C4-2B (cell line): ENCODE results near the gene KASH5.

ENCODE experiments used
- ZFX ChIP-seq: fragments of 450-650 bp; IDR thresholded peaks from 2 replicates; pipeline ENCODE4 v1.6.1; 2017
- TF ChIP-seq, protein P1 (sequence below): fragments of 450-650 bp; conservative IDR thresholded peaks from 2 replicates; pipeline ENCODE4 v1.5.1; 2017; ENCODE audit warnings: mild to moderate bottlenecking

DNA sequence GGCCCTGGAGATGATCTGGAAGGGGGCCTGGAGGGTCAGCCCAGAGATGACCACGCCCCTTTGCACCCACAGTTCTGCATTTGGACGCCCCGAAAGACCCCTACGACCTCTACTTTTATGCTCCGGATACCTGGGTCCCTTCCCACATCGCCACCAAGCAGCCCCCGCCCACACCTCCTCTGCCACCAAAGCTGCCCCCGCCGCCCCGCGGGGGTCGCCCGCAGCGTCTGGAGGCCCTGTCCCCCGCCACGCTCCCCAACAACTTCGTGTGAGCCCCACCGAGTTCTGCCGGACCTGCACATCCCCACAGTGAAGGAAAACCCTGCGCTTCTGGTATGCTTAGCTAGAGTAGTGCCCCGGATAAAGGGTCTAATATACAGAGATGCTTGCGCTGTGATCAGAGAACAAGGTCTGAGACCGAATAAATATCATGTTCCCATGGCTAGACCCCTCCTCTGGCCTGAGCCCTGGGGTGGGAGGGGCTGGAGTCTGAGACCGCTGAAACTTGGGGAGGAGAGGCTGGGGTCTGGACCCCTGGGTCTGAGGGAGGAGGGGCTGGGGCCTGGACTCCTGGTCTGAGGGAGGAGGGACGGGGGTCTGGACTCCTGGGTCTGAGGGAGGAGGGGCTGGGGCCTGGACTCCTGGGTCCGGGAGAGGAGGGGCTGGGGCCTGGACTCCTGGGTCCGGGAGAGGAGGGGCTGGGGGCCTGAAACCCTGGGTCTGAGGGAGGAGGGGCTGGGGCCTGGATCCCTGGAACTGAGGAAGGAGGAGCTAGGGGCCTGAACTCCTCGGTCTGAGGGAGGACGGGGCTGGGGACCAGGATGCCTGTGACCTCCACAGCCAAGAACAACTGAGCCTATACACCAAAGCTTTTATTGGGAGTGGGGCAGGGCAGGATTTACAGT is 40.8 kb downstream of the KASH5 start:
- TF ChIP-seq, protein P1, sequence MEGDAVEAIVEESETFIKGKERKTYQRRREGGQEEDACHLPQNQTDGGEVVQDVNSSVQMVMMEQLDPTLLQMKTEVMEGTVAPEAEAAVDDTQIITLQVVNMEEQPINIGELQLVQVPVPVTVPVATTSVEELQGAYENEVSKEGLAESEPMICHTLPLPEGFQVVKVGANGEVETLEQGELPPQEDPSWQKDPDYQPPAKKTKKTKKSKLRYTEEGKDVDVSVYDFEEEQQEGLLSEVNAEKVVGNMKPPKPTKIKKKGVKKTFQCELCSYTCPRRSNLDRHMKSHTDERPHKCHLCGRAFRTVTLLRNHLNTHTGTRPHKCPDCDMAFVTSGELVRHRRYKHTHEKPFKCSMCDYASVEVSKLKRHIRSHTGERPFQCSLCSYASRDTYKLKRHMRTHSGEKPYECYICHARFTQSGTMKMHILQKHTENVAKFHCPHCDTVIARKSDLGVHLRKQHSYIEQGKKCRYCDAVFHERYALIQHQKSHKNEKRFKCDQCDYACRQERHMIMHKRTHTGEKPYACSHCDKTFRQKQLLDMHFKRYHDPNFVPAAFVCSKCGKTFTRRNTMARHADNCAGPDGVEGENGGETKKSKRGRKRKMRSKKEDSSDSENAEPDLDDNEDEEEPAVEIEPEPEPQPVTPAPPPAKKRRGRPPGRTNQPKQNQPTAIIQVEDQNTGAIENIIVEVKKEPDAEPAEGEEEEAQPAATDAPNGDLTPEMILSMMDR, result no peak
- TF ChIP-seq ZFX, result no peak
